Gastrocnemius medialis (tissue), 4 donors: ENCODE results near the gene APOL4. TPM values are rescaled to one million over a fixed set of nuclear protein-coding genes. Genes with fewer than 3 reads are reported as not detected.

Experiments
- ATAC-seq, 2 donors: fragments of 150-250 bp; one replicate each; pipeline ENCODE4 v1.9.1; 2016
- DNase-seq, 2 donors: peaks; one replicate each; pipeline ENCODE4 v3.0.0-alpha.2; 2019
- H3K27ac ChIP-seq, 4 donors: fragments of 200-600 bp; sonication (generic); 1 replicate in 1 of 4; 2 replicates in 3 of 4; pipeline ENCODE4 v1.5.1; 2016 to 2018; ENCODE audit warnings: mild to moderate bottlenecking in 2 of 4, moderate library complexity in 1 of 4
- H3K27me3 ChIP-seq, 3 donors: fragments of 200-600 bp; sonication (generic) in 2 of 3; 1 replicate in 1 of 3; 2 replicates in 2 of 3; pipeline versions ENCODE4 v1.5.1 to v1.6.0; 2016 to 2019; ENCODE audit warnings: mild to moderate bottlenecking in 1 of 3, moderate library complexity in 1 of 3
- H3K36me3 ChIP-seq, 2 donors: fragments of 200-600 bp; sonication (generic) in 1 of 2; one replicate each; pipeline ENCODE4 v1.5.1; 2017 to 2018
- H3K4me1 ChIP-seq, 2 donors: fragments of 200-600 bp; sonication (generic) in 1 of 2; one replicate each; pipeline ENCODE4 v1.5.1; 2016 to 2017; ENCODE audit warnings: mild to moderate bottlenecking in 2 of 2
- H3K4me3 ChIP-seq, 4 donors: fragments of 200-600 bp; sonication (generic) in 3 of 4; 1 replicate in 1 of 4; 2 replicates in 3 of 4; pipeline ENCODE4 v1.5.1; 2016 to 2019; ENCODE audit warnings: mild to moderate bottlenecking in 2 of 4
- H3K9me3 ChIP-seq, 3 donors: fragments of 200-600 bp; sonication (generic) in 2 of 3; 1 replicate in 1 of 3; 2 replicates in 2 of 3; pipeline ENCODE4 v1.5.1; 2016 to 2019
- CTCF ChIP-seq, 5 experiments: fragments of 450-650 bp in 3 of 5; fragments of 200-600 bp in 2 of 5; sonication (generic) in 2 of 5; IDR thresholded peaks in 4 of 5; conservative IDR thresholded peaks in 1 of 5; 1 replicate in 4 of 5; 2 replicates in 1 of 5; pipeline ENCODE4 v1.5.1; 2016 to 2019; ENCODE audit warnings: antibody characterized with exemption in 5 of 5, mild to moderate bottlenecking in 3 of 5, moderate library complexity in 3 of 5
- POLR2A ChIP-seq, 2 donors: fragments of 450-650 bp; IDR thresholded peaks; one replicate each; pipeline ENCODE4 v1.6.1; 2017; ENCODE audit warnings: antibody characterized with exemption in 2 of 2, mild to moderate bottlenecking in 2 of 2, moderate library complexity in 2 of 2
- in situ Hi-C, 4 donors: fragments of 200-750 bp; cut with MboI; loops; one replicate each; pipeline versions ENCODE4 v1.15.0 to v1.8.0; 2017; ENCODE audit warnings: low sequenced_read_pairs in 4 of 4
- intact Hi-C: fragments of 100-400 bp; cut with DNase I; formaldehyde crosslinking; loops from one replicate; pipeline ENCODE4 v1.15.1; 2023; ENCODE audit warnings: low total_unique reads
- total RNA-seq, 4 donors: library from RNA; depleted of rRNA; stranded (reverse); fragments of >200 nt; gene quantifications; one replicate each; pipeline versions ENCODE4 v1.1.0 to v1.2.3, GENCODE V29; 2016

The APOL4 gene
- total RNA-seq, 4 donors from 2014 or later, result 1.5 to 2.3 (median 2.0) TPM; not detected in 1

GRCh38 chr22:36224245-36224644 lies 22.6 kb upstream of the APOL4 start:
- Histone ChIP-seq H3K27ac (peak overlapping the region in 3 of 4 donors; percentile 59 to 81 (median 68)), H3K4me3 (no peak overlapping the region), H3K36me3 (peaks cover 0 to 12% of the 10 kb centered on the region in 2 donors), H3K4me1 (peaks cover 21 to 22% of the 10 kb centered on the region in 2 donors), H3K27me3 (no peaks in the 10 kb centered on the region), H3K9me3 (no peaks in the 10 kb centered on the region)
- in situ Hi-C loops, result no loop called here
- TF ChIP-seq POLR2A (IDR thresholded peaks at IDR 0.05) (no peak), CTCF (IDR thresholded peaks at IDR 0.05 in 4 of 5, conservative IDR thresholded peaks at IDR 0.05 in 1 of 5) (no peak)
- DNase-seq (no peak), ATAC-seq (peak in 1 of 2 donors; percentile 19)
- intact Hi-C loops, result loop anchor here (5.0 kb wide), 1 partner anchor 77 kb away; no protein-coding TSS in a partner anchor

GRCh38 chr22:36223504-36223903 lies 21.9 kb upstream of the APOL4 start:
- DNase-seq (peak; percentile 21 to 88), ATAC-seq (peak; percentile 61 to 91)
- peaks cover 21 to 22% of the 10 kb centered on the region in 2 donors for H3K4me1 ChIP-seq
- H3K27me3 ChIP-seq, result no peaks in the 10 kb centered on the region
- peak overlapping the region; percentile 59 to 81 (median 64) for H3K27ac ChIP-seq
- H3K36me3 ChIP-seq, result peaks cover 0 to 5% of the 10 kb centered on the region in 2 donors
- intact Hi-C loops, result loop anchor here (1.0 to 5.0 kb wide), 2 partner anchors 16 to 76 kb away; partner anchors contain the start of gene APOL2
- in situ Hi-C loops, result no loop called here
- H3K9me3 ChIP-seq, result no peaks in the 10 kb centered on the region
- TF ChIP-seq CTCF (IDR thresholded peaks at IDR 0.05 in 4 of 5, conservative IDR thresholded peaks at IDR 0.05 in 1 of 5) (no peak), POLR2A (IDR thresholded peaks at IDR 0.05) (no peak)
- no peak overlapping the region for H3K4me3 ChIP-seq

- DNase-seq (no peak), ATAC-seq (peak in 1 of 2 donors; percentile 6)
- H3K27ac ChIP-seq, result peak overlapping the region; percentile 59 to 81 (median 64)
- in situ Hi-C loops (no loop called here), intact Hi-C loops (loop anchor here (1.0 to 5.0 kb wide), 2 partner anchors 16 to 76 kb away; partner anchors contain the start of gene APOL2)
- H3K9me3 ChIP-seq, result no peaks in the 10 kb centered on the region
- no peaks in the 10 kb centered on the region for H3K27me3 ChIP-seq
- no peaks in the 10 kb centered on the region for H3K36me3 ChIP-seq
- peaks cover 19 to 22% of the 10 kb centered on the region in 2 donors for H3K4me1 ChIP-seq
- TF ChIP-seq POLR2A (IDR thresholded peaks at IDR 0.05), result no peak
- no peak for TF ChIP-seq CTCF (IDR thresholded peaks at IDR 0.05 in 4 of 5, conservative IDR thresholded peaks at IDR 0.05 in 1 of 5)
- no peak overlapping the region for H3K4me3 ChIP-seq
Measured at GRCh38 chr22:36222887-36223450, 21.4 kb upstream of the APOL4 start.

- Histone ChIP-seq H3K4me1 (peaks cover 12 to 15% of the 10 kb centered on the region in 2 donors), H3K9me3 (no peaks in the 10 kb centered on the region), H3K4me3 (no peak overlapping the region), H3K27ac (no peak overlapping the region), H3K36me3 (no peaks in the 10 kb centered on the region), H3K27me3 (no peaks in the 10 kb centered on the region)
- ATAC-seq (no peak), DNase-seq (peak in 1 of 2 donors; percentile 40)
- in situ Hi-C loops (no loop called here), intact Hi-C loops (loop anchor here (2.0 to 5.0 kb wide), 2 partner anchors 23 to 75 kb away; no protein-coding TSS in a partner anchor)
- TF ChIP-seq CTCF (IDR thresholded peaks at IDR 0.05 in 4 of 5, conservative IDR thresholded peaks at IDR 0.05 in 1 of 5) (peak; percentile 27 to 69 (median 56)), POLR2A (IDR thresholded peaks at IDR 0.05) (no peak)
Measured at GRCh38 chr22:36221799-36222751, 20.5 kb upstream of the APOL4 start.
